ENCODE data around the gene DGKQ.

DNA sequence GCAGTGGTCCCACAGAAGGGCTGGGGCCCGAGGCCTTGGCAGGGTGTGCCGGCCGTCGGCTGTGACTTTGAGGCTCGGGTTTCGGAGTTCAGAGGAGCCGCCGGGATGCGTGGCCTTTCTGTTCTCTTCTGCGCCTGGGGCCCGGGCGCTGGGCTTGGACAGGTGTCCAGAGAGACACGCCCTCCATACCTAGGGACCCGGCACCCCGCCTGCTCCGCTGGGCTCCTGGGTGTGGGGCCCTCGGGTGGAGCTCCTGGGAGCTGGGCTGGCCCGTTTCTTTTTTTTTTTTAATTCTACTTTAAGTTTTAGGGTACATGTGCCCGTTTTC, 49.3 kb upstream of the DGKQ start:
- TF ChIP-seq EP300 (IDR thresholded peaks at IDR 0.05) (no peak), HOXB13 (CRISPR knock-in tag; IDR thresholded peaks at IDR 0.05; ENCODE audit: low read depth) (no peak), POLR2A (IDR thresholded peaks at IDR 0.05; ENCODE audit: low read length) (no peak), CBX8 (IDR thresholded peaks at IDR 0.05) (no peak), SMC3 (IDR thresholded peaks at IDR 0.05) (no peak), SREBF2 (IDR thresholded peaks at IDR 0.05) (no peak), HDAC2 (IDR thresholded peaks at IDR 0.05) (no peak)
- TF ChIP-seq, protein P1, sequence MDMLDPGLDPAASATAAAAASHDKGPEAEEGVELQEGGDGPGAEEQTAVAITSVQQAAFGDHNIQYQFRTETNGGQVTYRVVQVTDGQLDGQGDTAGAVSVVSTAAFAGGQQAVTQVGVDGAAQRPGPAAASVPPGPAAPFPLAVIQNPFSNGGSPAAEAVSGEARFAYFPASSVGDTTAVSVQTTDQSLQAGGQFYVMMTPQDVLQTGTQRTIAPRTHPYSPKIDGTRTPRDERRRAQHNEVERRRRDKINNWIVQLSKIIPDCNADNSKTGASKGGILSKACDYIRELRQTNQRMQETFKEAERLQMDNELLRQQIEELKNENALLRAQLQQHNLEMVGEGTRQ (IDR thresholded peaks at IDR 0.05) = no peak
- TF ChIP-seq, protein P2, sequence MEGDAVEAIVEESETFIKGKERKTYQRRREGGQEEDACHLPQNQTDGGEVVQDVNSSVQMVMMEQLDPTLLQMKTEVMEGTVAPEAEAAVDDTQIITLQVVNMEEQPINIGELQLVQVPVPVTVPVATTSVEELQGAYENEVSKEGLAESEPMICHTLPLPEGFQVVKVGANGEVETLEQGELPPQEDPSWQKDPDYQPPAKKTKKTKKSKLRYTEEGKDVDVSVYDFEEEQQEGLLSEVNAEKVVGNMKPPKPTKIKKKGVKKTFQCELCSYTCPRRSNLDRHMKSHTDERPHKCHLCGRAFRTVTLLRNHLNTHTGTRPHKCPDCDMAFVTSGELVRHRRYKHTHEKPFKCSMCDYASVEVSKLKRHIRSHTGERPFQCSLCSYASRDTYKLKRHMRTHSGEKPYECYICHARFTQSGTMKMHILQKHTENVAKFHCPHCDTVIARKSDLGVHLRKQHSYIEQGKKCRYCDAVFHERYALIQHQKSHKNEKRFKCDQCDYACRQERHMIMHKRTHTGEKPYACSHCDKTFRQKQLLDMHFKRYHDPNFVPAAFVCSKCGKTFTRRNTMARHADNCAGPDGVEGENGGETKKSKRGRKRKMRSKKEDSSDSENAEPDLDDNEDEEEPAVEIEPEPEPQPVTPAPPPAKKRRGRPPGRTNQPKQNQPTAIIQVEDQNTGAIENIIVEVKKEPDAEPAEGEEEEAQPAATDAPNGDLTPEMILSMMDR (IDR thresholded peaks at IDR 0.05) = no peak

Data from A549 (cell line).